ENCODE data around the gene CYREN.

DNA sequence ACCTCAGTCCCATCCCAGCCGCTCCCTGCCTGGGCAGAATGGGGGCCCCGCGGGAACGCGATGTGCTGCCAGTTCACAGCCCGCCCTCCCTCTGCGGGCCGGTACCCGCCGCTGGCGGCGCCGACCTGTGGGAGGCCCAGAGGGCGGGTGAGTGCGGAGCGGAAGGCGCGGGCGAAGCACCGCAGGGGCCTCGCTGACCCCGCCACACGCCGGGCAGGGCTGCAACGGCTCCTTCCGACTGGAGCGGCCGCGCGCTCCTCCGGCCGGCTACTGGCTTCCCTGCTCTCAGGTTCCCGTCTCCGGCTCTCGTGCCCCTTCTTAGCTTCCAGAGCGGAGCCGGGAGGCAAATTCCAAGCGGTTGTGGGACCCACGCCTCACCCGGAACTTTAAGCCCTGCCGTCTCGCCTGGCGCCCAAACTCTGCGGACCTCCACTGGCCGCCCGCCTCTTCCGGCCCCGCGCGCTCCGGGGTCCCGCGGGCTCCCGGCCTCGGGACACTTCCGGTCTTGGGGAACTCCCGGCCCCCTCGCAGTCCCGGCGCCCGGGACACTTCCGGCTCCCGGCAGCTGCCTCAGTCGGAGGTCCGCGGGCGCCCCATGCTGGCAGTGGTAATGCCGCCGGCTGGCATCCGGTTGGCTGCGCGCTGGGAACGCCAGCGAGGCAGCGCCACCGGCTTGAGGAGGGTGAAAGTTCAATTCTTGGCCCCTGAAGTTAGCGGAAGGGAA is at the start of gene CYREN:
- TF ChIP-seq RAD21 (IDR thresholded peaks at IDR 0.05; ENCODE audit: low read depth) = peak; percentile 58; the same call in 1 of the 2 replicates
- TF ChIP-seq TCF12 (IDR thresholded peaks at IDR 0.05; ENCODE audit: low read depth) = peak; percentile 84
- TF ChIP-seq EP300 (IDR thresholded peaks at IDR 0.05; ENCODE audit: borderline replicate concordance) = peak; percentile 41; the same call in 1 of the 2 replicates
- 0 out of 2 replicates have a peak, but pooled peaks have one; percentile 18 for TF ChIP-seq CREB1 (IDR thresholded peaks at IDR 0.05; ENCODE audit: low read depth)
- TF ChIP-seq, protein P1, sequence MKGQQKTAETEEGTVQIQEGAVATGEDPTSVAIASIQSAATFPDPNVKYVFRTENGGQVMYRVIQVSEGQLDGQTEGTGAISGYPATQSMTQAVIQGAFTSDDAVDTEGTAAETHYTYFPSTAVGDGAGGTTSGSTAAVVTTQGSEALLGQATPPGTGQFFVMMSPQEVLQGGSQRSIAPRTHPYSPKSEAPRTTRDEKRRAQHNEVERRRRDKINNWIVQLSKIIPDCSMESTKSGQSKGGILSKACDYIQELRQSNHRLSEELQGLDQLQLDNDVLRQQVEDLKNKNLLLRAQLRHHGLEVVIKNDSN (IDR thresholded peaks at IDR 0.05) = peak; percentile 25
- TF ChIP-seq TEAD4 (IDR thresholded peaks at IDR 0.05) = peak; percentile 26; the same call in 1 of the 2 replicates
- peak; percentile 40; the same call in 1 of the 2 replicates for TF ChIP-seq NFIC (IDR thresholded peaks at IDR 0.05)
- TF ChIP-seq, protein P2, sequence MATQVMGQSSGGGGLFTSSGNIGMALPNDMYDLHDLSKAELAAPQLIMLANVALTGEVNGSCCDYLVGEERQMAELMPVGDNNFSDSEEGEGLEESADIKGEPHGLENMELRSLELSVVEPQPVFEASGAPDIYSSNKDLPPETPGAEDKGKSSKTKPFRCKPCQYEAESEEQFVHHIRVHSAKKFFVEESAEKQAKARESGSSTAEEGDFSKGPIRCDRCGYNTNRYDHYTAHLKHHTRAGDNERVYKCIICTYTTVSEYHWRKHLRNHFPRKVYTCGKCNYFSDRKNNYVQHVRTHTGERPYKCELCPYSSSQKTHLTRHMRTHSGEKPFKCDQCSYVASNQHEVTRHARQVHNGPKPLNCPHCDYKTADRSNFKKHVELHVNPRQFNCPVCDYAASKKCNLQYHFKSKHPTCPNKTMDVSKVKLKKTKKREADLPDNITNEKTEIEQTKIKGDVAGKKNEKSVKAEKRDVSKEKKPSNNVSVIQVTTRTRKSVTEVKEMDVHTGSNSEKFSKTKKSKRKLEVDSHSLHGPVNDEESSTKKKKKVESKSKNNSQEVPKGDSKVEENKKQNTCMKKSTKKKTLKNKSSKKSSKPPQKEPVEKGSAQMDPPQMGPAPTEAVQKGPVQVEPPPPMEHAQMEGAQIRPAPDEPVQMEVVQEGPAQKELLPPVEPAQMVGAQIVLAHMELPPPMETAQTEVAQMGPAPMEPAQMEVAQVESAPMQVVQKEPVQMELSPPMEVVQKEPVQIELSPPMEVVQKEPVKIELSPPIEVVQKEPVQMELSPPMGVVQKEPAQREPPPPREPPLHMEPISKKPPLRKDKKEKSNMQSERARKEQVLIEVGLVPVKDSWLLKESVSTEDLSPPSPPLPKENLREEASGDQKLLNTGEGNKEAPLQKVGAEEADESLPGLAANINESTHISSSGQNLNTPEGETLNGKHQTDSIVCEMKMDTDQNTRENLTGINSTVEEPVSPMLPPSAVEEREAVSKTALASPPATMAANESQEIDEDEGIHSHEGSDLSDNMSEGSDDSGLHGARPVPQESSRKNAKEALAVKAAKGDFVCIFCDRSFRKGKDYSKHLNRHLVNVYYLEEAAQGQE (IDR thresholded peaks at IDR 0.05; ENCODE audit: low read depth) = no peak
- TF ChIP-seq EGR1 (IDR thresholded peaks at IDR 0.05) = no peak
- peak; percentile 50; the same call in 1 of the 2 replicates for TF ChIP-seq YY1 (IDR thresholded peaks at IDR 0.05; ENCODE audit: low read depth)
- TF ChIP-seq, protein P3, sequence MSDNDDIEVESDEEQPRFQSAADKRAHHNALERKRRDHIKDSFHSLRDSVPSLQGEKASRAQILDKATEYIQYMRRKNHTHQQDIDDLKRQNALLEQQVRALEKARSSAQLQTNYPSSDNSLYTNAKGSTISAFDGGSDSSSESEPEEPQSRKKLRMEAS (IDR thresholded peaks at IDR 0.05) = peak; percentile 73; the same call in 1 of the 2 replicates
- no peak for TF ChIP-seq CEBPB (IDR thresholded peaks at IDR 0.05)

Data from Ishikawa (cell line).